T-cell (primary cell): ENCODE results near the gene GRIN2C. TPM values are rescaled to one million over a fixed set of nuclear protein-coding genes. Genes with fewer than 3 reads are reported as not detected.

Source experiments
- ATAC-seq, 4 experiments: fragments of 200-7000 bp in 3 of 4; fragments of 150-1000 bp in 1 of 4; cut with Tn5 transposase; replicated peaks in 1 of 4; 1 replicate in 3 of 4; 2 replicates in 1 of 4; pipeline ENCODE4 v1.10.0; 2021; ENCODE audit warnings: moderate library complexity in 3 of 4, mild to moderate bottlenecking in 2 of 4, moderate number of reproducible peaks in 1 of 4
- CTCF ChIA-PET, 2 donors: fragments of 300-600 bp; sonication (Branson Sonifier 250); formaldehyde crosslinking; loops; one replicate each; lab custom pipeline; 2022; ENCODE audit warnings: antibody characterized with exemption in 2 of 2; lab: Charles Lee
- POLR2A ChIA-PET, 2 donors: fragments of 300-600 bp; sonication (Branson Sonifier 250); formaldehyde crosslinking; loops; one replicate each; lab custom pipeline; 2022; ENCODE audit warnings: antibody characterized with exemption in 2 of 2; lab: Charles Lee
- DNase-seq, 35 experiments: peaks; one replicate each; pipeline versions ENCODE4 v3.0.0 to v3.0.0-alpha.2; 2013 to 2023
- H3K27ac ChIP-seq: one replicate; pipeline ENCODE4 v1.5.1; 2013; ENCODE audit warnings: low read length
- H3K27me3 ChIP-seq, 2 experiments: replicated peaks in 1 of 2; 1 replicate in 1 of 2; 2 replicates in 1 of 2; pipeline versions ENCODE4 v1.6.1 to v1.7.0; 2013; ENCODE audit warnings: low read length in 1 of 2, mixed read lengths in 1 of 2; ENCODE audit not compliant: control insufficient read depth in 2 of 2, insufficient read depth in 2 of 2; ENCODE audit errors: extremely low read depth in 1 of 2
- H3K36me3 ChIP-seq, 2 donors: 1 replicate in 1 of 2; 2 replicates in 1 of 2; pipeline versions ENCODE4 v1.6.1 to v1.7.0; 2013; ENCODE audit warnings: low read length in 1 of 2; ENCODE audit not compliant: control insufficient read depth in 2 of 2, insufficient read depth in 1 of 2; ENCODE audit errors: extremely low read depth in 1 of 2
- H3K4me1 ChIP-seq, 2 experiments: 1 replicate in 1 of 2; 2 replicates in 1 of 2; pipeline versions ENCODE4 v1.6.1 to v1.7.0; 2013; ENCODE audit warnings: low read length in 2 of 2, mixed read lengths in 1 of 2; ENCODE audit not compliant: insufficient read depth in 2 of 2, control insufficient read depth in 1 of 2; ENCODE audit errors: extremely low read depth in 1 of 2
- H3K4me3 ChIP-seq, 2 donors: 1 replicate in 1 of 2; 2 replicates in 1 of 2; pipeline versions ENCODE4 v1.5.1 to v1.7.0; 2013; ENCODE audit warnings: mild to moderate bottlenecking in 2 of 2, low read length in 1 of 2, moderate library complexity in 1 of 2; ENCODE audit not compliant: control insufficient read depth in 1 of 2; ENCODE audit errors: extremely low read depth in 1 of 2
- H3K9me3 ChIP-seq: 2 replicates; pipeline ENCODE4 v1.7.0; 2013
- H3K27ac Mint-ChIP-seq, 2 donors: one replicate each; pipeline ENCODE4 v1.8.0; 2020 to 2021; ENCODE audit warnings: mild to moderate bottlenecking in 2 of 2, mixed read lengths in 2 of 2
- H3K27me3 Mint-ChIP-seq, 2 donors: one replicate each; pipeline ENCODE4 v1.8.0; 2021 to 2022; ENCODE audit warnings: mixed read lengths in 2 of 2
- H3K36me3 Mint-ChIP-seq: one replicate; pipeline ENCODE4 v1.8.0; 2021; ENCODE audit warnings: mixed read lengths
- H3K4me1 Mint-ChIP-seq, 3 donors: one replicate each; pipeline ENCODE4 v1.8.0; 2020 to 2022; ENCODE audit warnings: mixed read lengths in 3 of 3, mild to moderate bottlenecking in 1 of 3
- H3K4me3 Mint-ChIP-seq, 3 donors: one replicate each; pipeline ENCODE4 v1.8.0; 2020 to 2022; ENCODE audit warnings: mild to moderate bottlenecking in 3 of 3, mixed read lengths in 3 of 3, moderate library complexity in 3 of 3
- H3K9me3 Mint-ChIP-seq, 3 donors: one replicate each; pipeline ENCODE4 v1.8.0; 2020 to 2022; ENCODE audit warnings: mixed read lengths in 3 of 3
- WGBS: methylation state at CpG from one replicate; pipeline ENCODE4 v1.1.5; 2013; ENCODE audit warnings: missing lambda C conversion rate; ENCODE audit not compliant: insufficient coverage; 5-methylcytosine and 5-hydroxymethylcytosine counted together
- total RNA-seq, 35 experiments: library from RNA in 6 of 35; stranded (reverse) in 6 of 35; fragments of 120-200 nt in 1 of 35; gene quantifications; one replicate each; pipeline versions ENCODE4 v1.2.1 to v1.2.4 and lab custom pipeline; 2013 to 2026

The GRIN2C gene
- total RNA-seq, 5 donors from 2014 or later (not counting 1 experiment from before 2014, with no cell fraction given) = not detected

DNA sequence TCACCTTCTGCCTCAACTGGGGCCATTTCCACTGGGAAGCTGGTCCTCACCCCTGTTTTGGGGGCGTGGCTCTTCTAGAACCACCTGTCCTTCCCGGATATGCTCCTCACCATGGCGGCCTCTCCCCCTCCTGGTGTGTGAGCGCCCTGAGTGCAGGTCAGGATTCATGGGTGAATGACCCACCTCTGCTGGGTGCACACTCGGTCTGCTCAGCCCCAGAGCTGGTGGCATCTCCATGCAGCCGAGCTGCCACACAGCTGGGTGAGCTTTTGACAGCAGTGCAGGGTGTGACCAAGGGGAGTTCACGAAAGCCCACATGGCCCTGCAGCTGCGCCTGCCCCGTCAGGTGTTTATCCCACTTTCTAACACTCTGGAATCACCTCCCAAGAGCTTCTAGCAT is 27.3 kb downstream of the GRIN2C start:
- H3K9me3 Mint-ChIP-seq = no peaks in the 10 kb centered on the region
- no peak overlapping the region for H3K4me3 Mint-ChIP-seq
- Histone ChIP-seq H3K36me3 (peaks cover 19 to 38% of the 10 kb centered on the region in 2 donors), H3K4me1 (no peaks in the 10 kb centered on the region), H3K27me3 (no peaks in the 10 kb centered on the region), H3K9me3 (no peaks in the 10 kb centered on the region), H3K27ac (no peak overlapping the region), H3K4me3 (no peak overlapping the region)
- CTCF ChIA-PET = interaction anchor here in 1 of 2 donors (0.7 kb wide), 1 partner anchor 117 kb away, joined by 8 read pairs; no protein-coding TSS in a partner anchor
- H3K36me3 Mint-ChIP-seq = peaks cover 44% of the 10 kb centered on the region
- ATAC-seq = no peak
- POLR2A ChIA-PET = no interaction called here
- no peak overlapping the region for H3K27ac Mint-ChIP-seq
- no peak for DNase-seq
- H3K4me1 Mint-ChIP-seq = no peaks in the 10 kb centered on the region
- WGBS = 81% methylated on average over 9 of the region's 9 CpGs
- H3K27me3 Mint-ChIP-seq = no peaks in the 10 kb centered on the region

DNA sequence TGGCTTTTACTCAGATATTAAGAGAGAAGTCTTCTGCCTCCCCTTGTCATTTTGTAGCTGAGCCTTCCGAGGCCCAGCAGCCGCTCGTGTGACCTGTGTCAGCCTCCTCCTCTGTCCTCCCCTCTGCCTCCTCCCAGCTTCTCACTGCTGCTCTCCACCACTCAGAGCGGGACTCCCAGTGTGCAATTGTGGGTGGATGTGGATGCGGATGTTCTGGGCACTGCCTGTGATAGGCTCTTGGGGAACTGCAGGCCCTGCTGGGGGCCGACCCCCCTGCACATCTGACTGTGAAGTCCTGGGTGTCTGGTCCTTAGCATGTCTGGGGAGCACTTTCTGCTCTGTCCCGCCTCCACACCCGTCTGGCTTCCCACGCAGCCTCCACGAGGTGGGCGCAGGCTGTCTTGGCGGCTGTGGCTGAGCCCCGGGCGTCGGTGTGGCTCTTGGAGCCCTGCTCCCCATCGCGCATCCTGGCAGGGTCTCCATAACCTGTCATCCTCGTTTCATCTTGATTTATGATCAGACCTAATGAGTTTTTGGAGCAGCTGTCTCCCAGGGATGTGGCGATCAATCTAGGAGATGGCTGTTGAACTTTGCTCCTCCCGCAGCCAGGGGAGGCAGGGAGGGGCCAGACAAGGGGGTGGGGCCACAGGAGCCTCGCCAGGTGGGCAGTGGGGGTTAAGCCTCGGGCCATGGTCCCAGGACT is 28.1 kb downstream of the GRIN2C start:
- H3K9me3 ChIP-seq = no peaks in the 10 kb centered on the region
- Mint-ChIP-seq H3K27ac (no peak overlapping the region), H3K36me3 (peaks cover 41% of the 10 kb centered on the region), H3K27me3 (no peaks in the 10 kb centered on the region), H3K9me3 (no peaks in the 10 kb centered on the region), H3K4me1 (no peaks in the 10 kb centered on the region), H3K4me3 (no peak overlapping the region)
- POLR2A ChIA-PET = no interaction called here
- 92% methylated on average over 16 of the region's 22 CpGs for WGBS
- peaks cover 13 to 33% of the 10 kb centered on the region in 2 donors for H3K36me3 ChIP-seq
- no peak overlapping the region for H3K27ac ChIP-seq
- H3K27me3 ChIP-seq = no peaks in the 10 kb centered on the region
- DNase-seq (no peak), ATAC-seq (no peak)
- CTCF ChIA-PET = interaction anchor here in 1 of 2 donors (0.6 to 0.7 kb wide), 2 partner anchors 30 to 118 kb away, joined by 3 to 8 read pairs; no protein-coding TSS in a partner anchor
- H3K4me3 ChIP-seq = no peak overlapping the region
- H3K4me1 ChIP-seq = no peaks in the 10 kb centered on the region

DNA sequence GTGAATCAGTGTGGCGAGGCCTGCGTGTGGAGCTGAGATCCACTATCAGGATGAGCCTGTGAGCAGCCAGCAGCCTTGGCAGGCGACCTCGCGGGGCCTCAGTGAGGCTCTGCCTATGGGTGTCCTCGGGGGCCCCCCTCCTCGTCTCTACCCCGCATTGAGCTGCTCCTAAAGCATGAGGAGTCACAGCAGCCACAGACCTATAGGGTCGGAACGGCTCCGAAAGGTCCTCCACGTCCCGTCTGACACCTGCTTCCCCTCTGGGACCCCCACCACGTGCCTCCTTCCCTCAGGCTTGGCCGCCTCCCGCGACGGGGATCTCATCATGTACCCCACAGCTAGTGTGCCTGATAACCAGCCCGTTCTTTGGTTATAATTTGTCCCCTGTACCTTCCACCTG is 28.8 kb downstream of the GRIN2C start:
- no peaks in the 10 kb centered on the region for H3K4me1 ChIP-seq
- POLR2A ChIA-PET = no interaction called here
- H3K36me3 Mint-ChIP-seq = peaks cover 35% of the 10 kb centered on the region

DNA sequence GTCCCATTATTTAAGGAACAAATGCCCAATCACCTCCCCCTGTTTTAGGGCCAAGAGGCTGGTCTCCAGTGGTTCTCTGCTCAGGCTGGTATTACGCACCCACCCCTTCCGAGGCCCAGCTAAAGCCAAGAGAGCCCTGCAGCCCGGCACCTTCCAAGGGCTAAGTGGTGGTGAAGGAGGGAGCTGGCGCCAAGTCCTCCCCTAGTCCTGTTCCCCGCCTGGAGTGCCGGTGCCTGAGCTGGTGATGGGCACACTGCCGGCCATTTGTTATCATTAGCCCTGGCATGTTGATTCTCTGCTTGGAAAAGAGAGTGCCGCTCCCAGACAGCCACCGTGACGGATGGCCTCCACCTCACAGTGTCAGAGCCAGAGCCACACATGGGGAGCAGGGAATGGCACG is 31.9 kb downstream of the GRIN2C start:
- ATAC-seq (no peak), DNase-seq (no peak)
- no peaks in the 10 kb centered on the region for H3K9me3 ChIP-seq
- no peaks in the 10 kb centered on the region for H3K9me3 Mint-ChIP-seq
- no peak overlapping the region for H3K27ac Mint-ChIP-seq
- H3K4me3 Mint-ChIP-seq = no peak overlapping the region
- no peaks in the 10 kb centered on the region for H3K27me3 Mint-ChIP-seq
- no peaks in the 10 kb centered on the region for H3K4me1 ChIP-seq
- ChIA-PET CTCF (no interaction called here), POLR2A (no interaction called here)
- H3K4me1 Mint-ChIP-seq = no peaks in the 10 kb centered on the region
- WGBS = 100% methylated on average over 9 of the region's 11 CpGs
- no peaks in the 10 kb centered on the region for H3K27me3 ChIP-seq
- peaks cover 42% of the 10 kb centered on the region for H3K36me3 Mint-ChIP-seq
- no peak overlapping the region for H3K4me3 ChIP-seq
- peaks cover 21 to 43% of the 10 kb centered on the region in 2 donors for H3K36me3 ChIP-seq
- H3K27ac ChIP-seq = no peak overlapping the region

More for the DNA sequence above, 28.8 kb downstream of the GRIN2C start:
- CTCF ChIA-PET = interaction anchor here in 1 of 2 donors (0.6 kb wide), 1 partner anchor 31 kb away, joined by 3 read pairs; no protein-coding TSS in a partner anchor
- H3K4me3 ChIP-seq = no peak overlapping the region
- no peak overlapping the region for H3K27ac ChIP-seq
- H3K27ac Mint-ChIP-seq = no peak overlapping the region
- H3K9me3 Mint-ChIP-seq = no peaks in the 10 kb centered on the region
- 93% methylated on average over 18 of the region's 19 CpGs for WGBS
- H3K27me3 ChIP-seq = no peaks in the 10 kb centered on the region
- H3K4me1 Mint-ChIP-seq = no peaks in the 10 kb centered on the region
- DNase-seq (no peak), ATAC-seq (no peak)
- no peaks in the 10 kb centered on the region for H3K9me3 ChIP-seq
- no peak overlapping the region for H3K4me3 Mint-ChIP-seq
- peaks cover 13 to 32% of the 10 kb centered on the region in 2 donors for H3K36me3 ChIP-seq
- no peaks in the 10 kb centered on the region for H3K27me3 Mint-ChIP-seq

DNA sequence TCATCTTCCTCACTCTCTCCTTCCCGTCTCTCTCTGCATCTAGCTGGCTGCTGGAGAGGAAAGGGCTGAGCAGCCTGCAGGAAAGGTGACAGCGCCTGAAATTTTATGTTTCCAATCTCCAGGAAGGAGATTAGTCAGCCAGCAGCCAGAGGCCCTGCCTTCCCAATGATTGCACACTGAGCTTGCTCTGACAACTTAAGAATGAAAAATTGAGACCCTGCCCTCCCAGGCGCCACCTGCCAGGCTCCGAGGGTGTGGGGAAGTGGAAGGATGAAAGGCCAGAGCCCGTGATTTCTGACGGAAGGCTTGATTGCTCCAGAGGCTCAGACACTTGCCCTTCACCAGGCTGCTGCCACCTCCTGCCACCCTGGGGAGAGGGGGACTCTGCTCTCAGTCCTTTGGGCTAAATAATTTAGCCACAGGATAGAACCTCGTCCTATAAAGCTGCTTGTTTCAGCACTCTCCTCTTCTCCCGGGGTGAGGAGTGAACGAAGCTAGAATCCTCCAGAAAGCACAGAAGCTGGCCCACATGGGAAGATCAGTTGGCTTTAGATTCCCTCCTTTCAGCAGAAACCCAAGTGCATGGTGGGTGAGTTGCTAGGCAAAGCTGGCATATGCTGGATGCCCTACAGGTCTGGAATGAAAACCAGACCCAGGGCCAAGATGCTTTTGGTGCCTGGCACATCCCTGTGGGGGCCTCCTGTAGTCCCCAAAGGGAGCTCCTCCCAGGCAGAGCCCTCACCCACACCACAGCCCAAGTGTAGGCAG is 33.5 kb downstream of the GRIN2C start:
- Mint-ChIP-seq H3K27ac (no peak overlapping the region), H3K4me1 (no peaks in the 10 kb centered on the region), H3K4me3 (no peak overlapping the region), H3K27me3 (no peaks in the 10 kb centered on the region), H3K9me3 (no peaks in the 10 kb centered on the region), H3K36me3 (peaks cover 37% of the 10 kb centered on the region)
- ATAC-seq (no peak), DNase-seq (no peak)
- CTCF ChIA-PET = interaction anchor here in 1 of 2 donors (0.5 kb wide), 1 partner anchor 534 kb away, joined by 5 read pairs; no protein-coding TSS in a partner anchor
- H3K36me3 ChIP-seq = peaks cover 20 to 52% of the 10 kb centered on the region in 2 donors
- H3K4me1 ChIP-seq = no peaks in the 10 kb centered on the region
- no peaks in the 10 kb centered on the region for H3K9me3 ChIP-seq
- 93% methylated on average over 4 of the region's 9 CpGs for WGBS
- POLR2A ChIA-PET = interaction anchor here in 1 of 2 donors (0.5 kb wide), 1 partner anchor 639 kb away, joined by 4 read pairs; no protein-coding TSS in a partner anchor
- H3K27me3 ChIP-seq = no peaks in the 10 kb centered on the region
- H3K4me3 ChIP-seq = no peak overlapping the region
- H3K27ac ChIP-seq = no peak overlapping the region

DNA sequence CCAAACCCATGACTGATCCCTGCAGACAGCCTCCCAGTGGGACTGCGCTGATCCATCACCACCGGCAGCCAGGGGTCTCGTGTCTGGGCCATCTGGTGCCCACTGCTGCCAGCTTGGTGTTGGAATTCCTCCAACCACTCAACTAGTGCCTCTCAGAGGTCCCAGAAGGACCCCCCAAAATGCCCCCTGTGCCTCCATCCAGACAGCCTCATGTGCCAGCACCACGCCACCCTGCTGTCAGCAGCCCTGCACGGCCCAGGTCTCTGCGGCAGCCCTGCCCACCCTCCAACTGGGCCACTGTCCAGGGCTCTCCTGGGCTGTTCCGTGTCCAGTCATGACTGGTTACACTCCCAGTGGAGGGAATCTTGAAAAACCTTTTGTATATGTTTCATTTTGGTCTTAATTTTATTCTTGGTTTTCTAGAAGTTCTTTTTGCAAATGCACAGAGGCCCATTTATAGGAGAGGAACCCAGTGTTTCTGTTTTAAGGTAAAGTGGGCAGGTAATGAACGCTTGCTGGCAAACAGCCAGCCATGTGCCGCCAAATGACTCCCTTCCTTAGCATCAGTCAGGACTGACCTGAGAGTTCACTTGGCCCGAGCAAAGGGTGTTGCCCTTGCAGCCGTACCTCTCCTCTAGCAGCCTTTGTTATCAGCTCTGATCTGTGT is 34.6 kb downstream of the GRIN2C start:
- Histone ChIP-seq H3K36me3 (peaks cover 23 to 55% of the 10 kb centered on the region in 2 donors), H3K4me3 (no peak overlapping the region), H3K27me3 (peaks cover 0 to 3% of the 10 kb centered on the region in 2 experiments), H3K9me3 (no peaks in the 10 kb centered on the region), H3K4me1 (no peaks in the 10 kb centered on the region), H3K27ac (no peak overlapping the region)
- no peak for DNase-seq
- WGBS = 97% methylated on average over 8 of the region's 11 CpGs
- Mint-ChIP-seq H3K36me3 (peaks cover 29% of the 10 kb centered on the region), H3K4me1 (no peaks in the 10 kb centered on the region), H3K27ac (no peak overlapping the region), H3K9me3 (no peaks in the 10 kb centered on the region), H3K27me3 (no peaks in the 10 kb centered on the region), H3K4me3 (no peak overlapping the region)
- ChIA-PET CTCF (no interaction called here), POLR2A (no interaction called here)
- no peak for ATAC-seq
